ENCODE results near the gene MAP1B. TPM values are rescaled to one million over a fixed set of nuclear protein-coding genes. Genes with fewer than 3 reads are reported as not detected.

Gene MAP1B
- total RNA-seq, 2 donors from 2014 or later: 6.1 to 16.2 TPM

- no peak for TF ChIP-seq CTCF (IDR thresholded peaks at IDR 0.05)
- no peak for DNase-seq
These were observed 10.6 kb upstream of the MAP1B start for GRCh38 chr5:72096602-72097188.

GRCh38 chr5:72101828-72102227 is 5.4 kb upstream of the MAP1B start:
- Histone ChIP-seq H3K9me3 (no peaks in the 10 kb centered on the region), H3K27me3 (peaks cover 6% of the 10 kb centered on the region), H3K27ac (no peak overlapping the region), H3K36me3 (no peaks in the 10 kb centered on the region), H3K4me1 (no peaks in the 10 kb centered on the region), H3K9ac (ENCODE audit: low read depth in 2 of 2, low read length in 2 of 2) (no peak overlapping the region), H3K4me3 (no peak overlapping the region)
- no peak for TF ChIP-seq CTCF (IDR thresholded peaks at IDR 0.05)
- DNase-seq: no peak
- intact Hi-C loops (cut with DNase I): no loop called here

More at GRCh38 chr5:72096602-72097188, 10.6 kb upstream of the MAP1B start:
- no peaks in the 10 kb centered on the region for H3K36me3 ChIP-seq
- no peaks in the 10 kb centered on the region for H3K9me3 ChIP-seq
- H3K27me3 ChIP-seq: no peaks in the 10 kb centered on the region
- H3K27ac ChIP-seq: no peak overlapping the region
- H3K9ac ChIP-seq (ENCODE audit: low read depth in 2 of 2, low read length in 2 of 2): no peak overlapping the region
- intact Hi-C loops (cut with DNase I): no loop called here
- no peaks in the 10 kb centered on the region for H3K4me1 ChIP-seq
- H3K4me3 ChIP-seq: no peak overlapping the region

- H3K4me3 ChIP-seq: peak overlapping the region; percentile 47
- intact Hi-C loops (cut with DNase I): no loop called here
These were observed 501 bp upstream of the MAP1B start for GRCh38 chr5:72106817-72107130.

GRCh38 chr5:72107901-72108201 is 576 bp downstream of the MAP1B start:
- Histone ChIP-seq H3K27me3 (peaks cover 27% of the 10 kb centered on the region), H3K4me1 (no peaks in the 10 kb centered on the region), H3K4me3 (peak overlapping the region; percentile 47), H3K9ac (ENCODE audit: low read depth in 2 of 2, low read length in 2 of 2) (peak overlapping the region; percentile 56 to 61), H3K27ac (peak overlapping the region; percentile 33), H3K36me3 (no peaks in the 10 kb centered on the region), H3K9me3 (no peaks in the 10 kb centered on the region)
- TF ChIP-seq CTCF (IDR thresholded peaks at IDR 0.05): no peak
- intact Hi-C loops (cut with DNase I): no loop called here
- DNase-seq: no peak

More at GRCh38 chr5:72106817-72107130, 501 bp upstream of the MAP1B start:
- TF ChIP-seq CTCF (IDR thresholded peaks at IDR 0.05): no peak
- peaks cover 27% of the 10 kb centered on the region for H3K27me3 ChIP-seq
- DNase-seq: no peak
- no peaks in the 10 kb centered on the region for H3K4me1 ChIP-seq
- H3K9ac ChIP-seq (ENCODE audit: low read depth in 2 of 2, low read length in 2 of 2): no peak overlapping the region
- H3K36me3 ChIP-seq: no peaks in the 10 kb centered on the region
- H3K27ac ChIP-seq: no peak overlapping the region
- no peaks in the 10 kb centered on the region for H3K9me3 ChIP-seq

DNA sequence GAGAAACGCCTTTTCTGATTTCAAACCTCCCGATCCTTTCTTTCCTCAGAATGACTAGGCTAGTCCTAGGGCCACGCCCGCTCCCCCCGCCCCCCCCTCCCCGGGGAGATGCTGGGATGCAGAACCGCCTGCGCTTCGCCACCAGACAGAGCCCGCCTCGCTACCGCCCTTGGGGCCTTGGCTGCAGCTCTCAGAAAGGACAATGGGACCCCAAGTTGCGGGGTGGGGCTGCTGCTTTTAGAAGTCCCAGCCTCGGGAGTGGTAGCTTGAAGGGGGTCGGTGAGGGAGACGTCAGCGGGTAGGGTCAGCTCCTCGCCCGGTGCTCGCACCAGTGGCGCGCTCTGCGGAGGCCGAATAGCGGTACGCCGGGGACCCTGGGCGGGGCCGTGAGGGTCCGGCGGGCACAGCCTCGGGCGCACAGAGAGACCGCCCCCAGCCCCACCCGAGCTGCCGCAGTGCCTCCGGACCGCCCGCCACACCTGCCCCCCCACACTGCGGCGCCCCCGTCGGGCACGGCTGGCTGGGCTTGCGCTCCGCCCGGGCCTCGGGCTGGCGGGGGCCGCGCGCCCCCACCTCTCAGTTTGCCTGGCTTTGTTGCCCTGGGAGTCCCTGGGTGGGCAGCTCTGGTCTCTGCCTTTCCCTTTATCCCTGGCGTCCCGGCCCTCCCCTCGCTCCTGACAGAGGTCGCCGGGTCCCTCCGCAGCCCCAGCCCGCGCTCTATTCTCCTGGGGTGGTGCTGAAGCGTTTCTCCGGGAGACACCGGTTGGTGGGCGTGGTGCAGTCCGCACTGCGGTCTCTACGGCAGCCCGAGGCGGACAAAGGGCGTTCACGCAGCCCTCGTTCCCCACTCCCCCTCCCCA is 1.2 kb downstream of the MAP1B start:
- no peak for TF ChIP-seq CTCF (IDR thresholded peaks at IDR 0.05)
- intact Hi-C loops (cut with DNase I): no loop called here
- Histone ChIP-seq H3K27ac (peak overlapping the region; percentile 33), H3K9ac (ENCODE audit: low read depth in 2 of 2, low read length in 2 of 2) (peak overlapping the region in 1 of 2 donors; percentile 52), H3K9me3 (no peaks in the 10 kb centered on the region), H3K27me3 (peaks cover 27% of the 10 kb centered on the region), H3K36me3 (no peaks in the 10 kb centered on the region), H3K4me1 (no peaks in the 10 kb centered on the region), H3K4me3 (peak overlapping the region; percentile 47)
- peak; percentile 47 for DNase-seq

All from colonic mucosa (tissue), 4 donors.